Heart left ventricle (tissue), 16 donors: ENCODE results near the gene TBX2. TPM values are rescaled to one million over a fixed set of nuclear protein-coding genes. Genes with fewer than 3 reads are reported as not detected.
A peak's percentile ranks its signal among the peaks of the same experiment; 100 is the strongest.

Experiments
- ATAC-seq, 4 donors: fragments of 200-7000 bp; cut with Tn5 transposase; one replicate each; pipeline ENCODE4 v1.9.1; 2020 to 2022; ENCODE audit warnings: moderate library complexity in 4 of 4, mild to moderate bottlenecking in 3 of 4, moderate number of reproducible peaks in 1 of 4
- DNase-seq, 5 donors: peaks; one replicate each; pipeline ENCODE4 v3.0.0-alpha.2; 2020
- H3K27ac ChIP-seq, 12 donors: fragments of 200-600 bp; sonication (generic) in 4 of 12; one replicate each; pipeline versions ENCODE4 v1.5.0 to v1.8.0; 2016 to 2022; ENCODE audit warnings: mild to moderate bottlenecking in 2 of 12
- H3K27me3 ChIP-seq, 9 donors: fragments of 200-600 bp; sonication (generic) in 2 of 9; one replicate each; pipeline versions ENCODE4 v1.5.1 to v1.8.0; 2016 to 2022; ENCODE audit warnings: mild to moderate bottlenecking in 3 of 9
- H3K36me3 ChIP-seq, 9 donors: fragments of 200-600 bp; sonication (generic) in 2 of 9; one replicate each; pipeline versions ENCODE4 v1.5.0 to v1.8.0; 2018 to 2022; ENCODE audit warnings: mild to moderate bottlenecking in 2 of 9
- H3K4me1 ChIP-seq, 12 donors: fragments of 200-600 bp; sonication (generic) in 4 of 12; one replicate each; pipeline versions ENCODE4 v1.5.0 to v1.8.0; 2016 to 2022; ENCODE audit warnings: mild to moderate bottlenecking in 3 of 12
- H3K4me3 ChIP-seq, 12 donors: fragments of 200-600 bp; sonication (generic) in 4 of 12; one replicate each; pipeline versions ENCODE4 v1.5.0 to v1.8.0; 2017 to 2022; ENCODE audit warnings: mild to moderate bottlenecking in 9 of 12, moderate library complexity in 4 of 12
- H3K9me3 ChIP-seq, 12 donors: fragments of 200-600 bp; sonication (generic) in 4 of 12; one replicate each; pipeline versions ENCODE4 v1.5.0 to v1.8.0; 2016 to 2022; ENCODE audit warnings: mild to moderate bottlenecking in 1 of 12
- POLR2A ChIP-seq, 2 donors: fragments of 450-650 bp; IDR thresholded peaks; one replicate each; pipeline ENCODE4 v1.6.1; 2017; ENCODE audit warnings: antibody characterized with exemption in 2 of 2, mild to moderate bottlenecking in 2 of 2, moderate library complexity in 2 of 2
- WGBS, 4 donors: extraction: QIAGEN DNeasy Blood & Tissue Kit in 2 of 4; methylation state at CpG; one replicate each; pipeline versions ENCODE4 v1.1.5 to v1.1.7; 2013 to 2018; 5-methylcytosine and 5-hydroxymethylcytosine counted together
- intact Hi-C, 10 donors: fragments of 100-400 bp; cut with DNase I; formaldehyde crosslinking; loops; one replicate each; pipeline versions ENCODE4 v1.11.1 to v1.14.2; 2022
- polyA plus RNA-seq, 2 donors: library from polyadenylated mRNA; stranded (reverse); fragments of 200-250 nt; gene quantifications; one replicate each; pipeline ENCODE4 v1.2.3, GENCODE V29; 2013
- total RNA-seq, 9 donors: library from RNA; depleted of rRNA in 2 of 9; stranded (reverse); fragments of >200 nt in 2 of 9; fragmentation: NEBNext Ultra II Directional in 3 of 9; extraction: Animal tissue kit (Norgen Biotek cat#: 25700) in 3 of 9; gene quantifications; one replicate each; pipeline versions ENCODE4 v1.1.0 to v1.2.4, GENCODE V29; 2016 to 2023
- TF ChIP-seq, protein P1 (sequence below), 12 donors: fragments of 200-600 bp; sonication (generic) in 4 of 12; IDR thresholded peaks; one replicate each; pipeline versions ENCODE4 v1.5.0 to v1.8.0; 2018 to 2022; ENCODE audit warnings: antibody characterized with exemption in 12 of 12, mild to moderate bottlenecking in 5 of 12
- donor health status: ischemic (EF 13 %, LVEDD 7.1; RV severe dilation, severe dysfunction).
- donor health status: healthy with polysubstance abuse.
- donor health status: DM: no; HTN: yes; CAD: no.
- donor health status: DM: no; HTN: no; CAD: no.
- donor health status: ischemic (EF 25% LVEDD 6.9; RV normal size, moderate dysfunction).
- donor health status: ischemic (EF 25% LVEDD 5.7; RV mildly dilated, moderate dysfunction).
- donor health status: healthy.
- donor health status: DM: yes; HTN: yes; CAD: no.
- donor health status: ischemic (EF 35%, LVEDD 5.7; RV mildly dilated, moderate dysfunction).
- donor health status: nonischemic (EF 11% LVEDD 7.7; RV severe dilation, severe dysfunction).
- donor health status: DM: yes; HTN: yes; CAD: no.
- donor health status: PGD.
- donor health status: ischemic (EF 29% LVEDD 5.4; RV normal size, mild dysfunction).
- donor health status: nonischemic (EF 23%, LVEDD 6.1; RV moderate dilation, normal function).

TBX2 gene
- total and polyA plus RNA-seq, 11 donors = 7.0 to 23.0 (median 13.4) TPM

DNA sequence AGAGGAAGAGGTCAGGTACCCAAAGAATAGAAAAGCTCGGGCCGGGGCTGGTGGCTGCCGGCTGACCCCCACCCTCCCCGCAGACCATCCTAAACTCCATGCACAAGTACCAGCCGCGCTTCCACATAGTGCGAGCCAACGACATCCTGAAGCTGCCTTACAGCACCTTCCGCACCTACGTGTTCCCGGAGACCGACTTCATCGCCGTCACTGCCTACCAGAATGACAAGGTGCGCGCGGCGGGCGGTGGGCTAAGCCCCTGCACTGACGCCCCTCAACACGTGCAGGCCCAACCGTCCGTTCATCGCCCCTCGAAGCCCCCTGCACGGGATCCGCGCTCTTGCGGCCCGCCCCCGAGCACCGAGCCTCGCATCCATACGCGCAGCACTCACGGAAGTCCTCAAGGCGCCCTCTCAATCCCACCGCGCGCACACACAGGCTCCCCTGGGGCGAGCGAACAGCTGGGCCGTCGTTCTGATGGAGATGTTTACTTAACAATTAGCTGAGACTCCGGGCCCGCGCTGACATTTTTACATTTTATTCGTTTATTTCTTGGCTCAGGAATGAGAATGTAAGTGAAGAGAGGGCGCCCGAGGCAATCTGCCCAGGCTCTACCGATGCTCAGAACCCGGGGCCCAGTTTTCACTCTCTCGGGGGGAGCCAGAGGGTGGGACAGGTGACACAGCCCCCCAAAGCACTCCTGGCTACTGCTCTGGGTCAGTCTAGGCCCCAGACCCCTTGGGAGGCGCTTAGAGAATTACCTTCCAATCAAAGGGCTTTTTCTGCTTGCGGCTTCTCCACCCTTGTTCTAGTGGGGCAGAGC lies 3.5 kb downstream of the TBX2 start:
- ATAC-seq = no peak

DNA sequence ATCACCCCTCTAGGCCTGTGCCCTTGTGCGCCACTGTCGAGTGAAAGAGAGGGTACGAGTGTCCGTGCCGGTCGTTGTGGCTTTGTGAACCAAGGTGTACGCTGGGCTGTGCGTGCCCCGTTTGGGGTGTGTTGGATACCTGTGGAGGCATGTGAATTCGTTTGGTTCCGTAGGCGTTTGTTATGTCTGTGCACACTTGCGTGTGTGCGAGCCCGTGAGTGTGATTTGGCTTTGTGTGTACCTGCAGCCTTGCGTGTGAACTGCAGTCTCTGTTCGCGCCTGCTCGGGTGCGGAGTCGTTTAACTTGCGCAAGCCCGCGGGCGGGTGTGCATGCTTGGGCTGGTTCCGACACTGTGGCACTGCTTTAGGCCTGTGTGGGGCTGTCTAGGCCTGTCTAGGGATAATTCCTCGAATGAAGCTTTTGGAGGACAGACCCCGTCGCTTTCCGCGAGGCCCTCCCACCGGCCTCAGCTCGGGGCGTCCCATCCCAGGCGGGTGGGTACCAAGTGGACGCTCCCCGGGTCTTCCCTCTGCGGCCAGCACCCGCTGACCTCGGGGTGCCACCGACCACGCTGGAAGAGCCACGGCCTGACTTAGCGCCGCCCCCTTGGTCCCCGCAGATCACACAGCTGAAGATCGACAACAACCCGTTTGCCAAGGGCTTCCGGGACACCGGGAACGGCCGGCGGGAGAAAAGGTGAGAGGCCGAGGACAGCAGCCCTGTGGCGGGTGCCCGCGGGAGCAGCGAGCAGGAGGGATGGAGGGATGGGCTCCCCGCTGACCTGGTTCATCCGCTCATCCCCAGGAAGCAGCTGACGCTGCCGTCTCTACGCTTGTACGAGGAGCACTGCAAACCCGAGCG lies 4.4 kb downstream of the TBX2 start:
- WGBS, 4 donors = 23 to 36% (median 26%) methylated on average over 45 to 66 of the region's 66 CpGs
- intact Hi-C loops = loop anchor here in 4 of 10 donors (5.0 to 10.0 kb wide), 3 partner anchors 269 to 679 kb away; no protein-coding TSS in a partner anchor
- peak overlapping the region; percentile 22 to 84 (median 60) for H3K4me3 ChIP-seq
- ATAC-seq (no peak), DNase-seq (peak in 2 of 5 donors; percentile 35 to 64)
- peaks cover 0 to 36% (median 0%) of the 10 kb centered on the region in 9 donors for H3K36me3 ChIP-seq
- no peaks in the 10 kb centered on the region for H3K9me3 ChIP-seq
- peaks cover 0 to 60% (median 19%) of the 10 kb centered on the region in 12 donors for H3K4me1 ChIP-seq
- H3K27me3 ChIP-seq = peaks cover 35 to 92% (median 69%) of the 10 kb centered on the region in 9 donors
- TF ChIP-seq, protein P1, sequence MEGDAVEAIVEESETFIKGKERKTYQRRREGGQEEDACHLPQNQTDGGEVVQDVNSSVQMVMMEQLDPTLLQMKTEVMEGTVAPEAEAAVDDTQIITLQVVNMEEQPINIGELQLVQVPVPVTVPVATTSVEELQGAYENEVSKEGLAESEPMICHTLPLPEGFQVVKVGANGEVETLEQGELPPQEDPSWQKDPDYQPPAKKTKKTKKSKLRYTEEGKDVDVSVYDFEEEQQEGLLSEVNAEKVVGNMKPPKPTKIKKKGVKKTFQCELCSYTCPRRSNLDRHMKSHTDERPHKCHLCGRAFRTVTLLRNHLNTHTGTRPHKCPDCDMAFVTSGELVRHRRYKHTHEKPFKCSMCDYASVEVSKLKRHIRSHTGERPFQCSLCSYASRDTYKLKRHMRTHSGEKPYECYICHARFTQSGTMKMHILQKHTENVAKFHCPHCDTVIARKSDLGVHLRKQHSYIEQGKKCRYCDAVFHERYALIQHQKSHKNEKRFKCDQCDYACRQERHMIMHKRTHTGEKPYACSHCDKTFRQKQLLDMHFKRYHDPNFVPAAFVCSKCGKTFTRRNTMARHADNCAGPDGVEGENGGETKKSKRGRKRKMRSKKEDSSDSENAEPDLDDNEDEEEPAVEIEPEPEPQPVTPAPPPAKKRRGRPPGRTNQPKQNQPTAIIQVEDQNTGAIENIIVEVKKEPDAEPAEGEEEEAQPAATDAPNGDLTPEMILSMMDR (IDR thresholded peaks at IDR 0.05) = no peak
- no peak for TF ChIP-seq POLR2A (IDR thresholded peaks at IDR 0.05)
- peak overlapping the region in 11 of 12 donors; percentile 50 to 88 (median 78) for H3K27ac ChIP-seq

More for the DNA sequence above, 3.5 kb downstream of the TBX2 start:
- 15 to 35% (median 21%) methylated on average over 34 to 55 of the region's 55 CpGs for WGBS, 4 donors
- Histone ChIP-seq H3K27me3 (peaks cover 36 to 91% (median 73%) of the 10 kb centered on the region in 9 donors), H3K4me3 (peak overlapping the region; percentile 32 to 84 (median 62)), H3K36me3 (peaks cover 0 to 32% (median 0%) of the 10 kb centered on the region in 9 donors), H3K4me1 (peaks cover 0 to 62% (median 22%) of the 10 kb centered on the region in 12 donors), H3K9me3 (no peaks in the 10 kb centered on the region), H3K27ac (peak overlapping the region; percentile 17 to 88 (median 76))
- TF ChIP-seq, protein P1 (IDR thresholded peaks at IDR 0.05) = no peak
- TF ChIP-seq POLR2A (IDR thresholded peaks at IDR 0.05) = no peak
- intact Hi-C loops = loop anchor here in 4 of 10 donors (5.0 to 10.0 kb wide), 3 partner anchors 268 to 678 kb away; no protein-coding TSS in a partner anchor
- DNase-seq = peak in 2 of 5 donors; percentile 47 to 69

DNA sequence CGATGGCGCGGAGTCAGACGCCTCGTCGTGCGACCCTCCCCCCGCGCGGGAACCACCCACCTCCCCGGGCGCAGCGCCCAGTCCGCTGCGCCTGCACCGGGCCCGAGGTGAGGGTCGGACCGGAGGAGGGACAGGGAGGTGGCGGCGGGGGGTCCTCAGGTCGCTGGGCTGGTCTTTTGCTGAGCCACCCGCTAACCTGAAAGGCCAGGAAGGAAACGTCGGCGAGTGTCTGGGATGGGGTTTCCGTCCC lies 4.9 kb downstream of the TBX2 start:
- WGBS, 4 donors = 5 to 16% (median 16%) methylated on average over 18 to 27 of the region's 27 CpGs; no CpG with 5 or more reads in 1 of the 4 donors
- H3K36me3 ChIP-seq = peaks cover 0 to 36% (median 0%) of the 10 kb centered on the region in 9 donors
- H3K27ac ChIP-seq = peak overlapping the region; percentile 13 to 88 (median 76)
- H3K27me3 ChIP-seq = peaks cover 29 to 90% (median 64%) of the 10 kb centered on the region in 9 donors
- intact Hi-C loops = loop anchor here in 4 of 10 donors (5.0 to 10.0 kb wide), 3 partner anchors 270 to 680 kb away; no protein-coding TSS in a partner anchor
- H3K4me1 ChIP-seq = peaks cover 0 to 58% (median 18%) of the 10 kb centered on the region in 12 donors
- ATAC-seq (no peak), DNase-seq (peak in 1 of 5 donors; percentile 22)
- H3K4me3 ChIP-seq = peak overlapping the region; percentile 22 to 84 (median 60)
- H3K9me3 ChIP-seq = no peaks in the 10 kb centered on the region
- no peak for TF ChIP-seq POLR2A (IDR thresholded peaks at IDR 0.05)
- TF ChIP-seq, protein P1 (IDR thresholded peaks at IDR 0.05) = no peak
